Measurements from ENCODE around the gene ACADVL.

Gene ACADVL

DNA sequence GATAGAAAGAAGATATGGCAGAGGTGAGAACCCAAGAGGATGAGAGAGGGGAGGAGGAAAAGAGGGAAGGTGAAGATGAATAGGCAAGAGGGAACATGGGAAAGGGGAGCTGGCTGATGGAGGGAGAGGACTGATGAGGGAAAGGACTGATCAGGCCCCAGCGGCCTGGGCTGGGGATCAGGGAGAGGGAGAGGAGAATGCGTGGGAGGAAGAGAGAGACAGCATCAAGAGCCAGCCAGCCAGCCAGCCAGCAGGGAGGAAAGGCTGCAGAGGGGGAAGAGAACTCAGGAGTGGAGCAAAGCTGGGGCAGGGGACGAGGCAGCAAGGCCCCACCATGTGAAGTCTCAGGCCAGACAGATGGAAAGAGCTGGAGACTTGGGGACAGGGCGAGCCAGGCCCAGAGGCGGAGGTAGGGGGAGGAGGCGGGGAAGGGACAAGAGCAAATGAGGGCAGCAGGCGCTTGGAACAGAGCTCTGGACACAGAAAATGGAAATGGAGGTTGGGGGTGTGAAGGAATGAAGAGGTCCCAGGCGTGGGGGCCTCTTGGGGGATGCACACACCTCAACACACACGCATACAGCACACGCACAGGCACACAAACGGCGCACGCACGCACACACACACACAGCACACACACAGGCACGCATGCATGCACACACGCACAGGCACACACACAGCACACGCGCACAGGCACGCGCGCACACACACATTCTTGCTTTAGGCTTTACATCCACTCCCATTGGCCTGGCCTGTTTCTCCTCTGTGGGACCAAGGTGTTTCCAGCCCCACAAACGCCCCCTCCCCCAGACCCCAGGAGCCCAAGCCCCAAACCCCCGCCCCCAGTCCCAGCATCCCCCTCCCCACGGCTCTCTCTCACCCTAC, 12.4 kb upstream of the ACADVL start:
- H3K4me3 ChIP-seq (replicated peaks; ENCODE audit: low read depth, low read length), result no peak overlapping the region
- no peaks in the 10 kb centered on the region for H3K27me3 ChIP-seq (replicated peaks; ENCODE audit: control insufficient read depth, insufficient read depth, low read length)
- no peak for TF ChIP-seq CTCF (IDR thresholded peaks at IDR 0.05; ENCODE audit: insufficient read depth, low read length, poor library complexity, severe bottlenecking)
- DNase-seq (ENCODE audit: extremely low read depth, insufficient read length), result no peak
- no peaks in the 10 kb centered on the region for H3K36me3 ChIP-seq (ENCODE audit: control insufficient read depth, insufficient read depth, low read length)

DNA sequence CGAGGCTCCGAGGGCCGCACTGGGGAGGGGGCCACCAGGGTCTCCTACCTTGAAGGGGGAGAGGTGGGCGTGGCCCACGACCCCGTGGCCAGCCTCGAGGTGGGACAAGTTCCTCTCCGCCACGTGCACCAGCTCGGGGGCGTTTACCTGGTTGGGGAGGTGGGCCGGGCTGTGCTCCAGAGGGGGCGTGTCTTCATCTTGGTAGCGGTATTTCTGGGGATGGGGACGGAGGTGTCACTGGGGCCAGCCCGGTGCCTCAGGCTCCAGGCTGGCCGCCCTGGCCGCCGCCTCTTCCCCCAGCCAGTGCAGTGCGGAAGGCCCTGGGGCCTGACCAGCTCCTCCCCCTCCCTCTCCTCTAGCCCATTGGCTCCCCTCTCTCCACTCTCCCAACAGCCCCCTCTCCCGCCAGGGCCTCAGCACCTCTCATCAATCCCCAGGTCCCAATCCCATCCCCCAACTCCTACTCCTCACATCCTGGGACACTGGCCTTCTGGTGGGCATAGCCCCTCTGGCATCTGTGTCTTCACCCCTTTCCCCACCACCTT, 11.6 kb upstream of the ACADVL start:
- H3K36me3 ChIP-seq (ENCODE audit: control insufficient read depth, insufficient read depth, low read length), result no peaks in the 10 kb centered on the region
- H3K4me3 ChIP-seq (replicated peaks; ENCODE audit: low read depth, low read length), result no peak overlapping the region
- TF ChIP-seq CTCF (IDR thresholded peaks at IDR 0.05; ENCODE audit: insufficient read depth, low read length, poor library complexity, severe bottlenecking), result no peak
- H3K27me3 ChIP-seq (replicated peaks; ENCODE audit: control insufficient read depth, insufficient read depth, low read length), result no peaks in the 10 kb centered on the region
- no peak for DNase-seq (ENCODE audit: extremely low read depth, insufficient read length)

GRCh38 chr17:7208754-7209460, 10.8 kb upstream of the ACADVL start:
- no peak for TF ChIP-seq CTCF (IDR thresholded peaks at IDR 0.05; ENCODE audit: insufficient read depth, low read length, poor library complexity, severe bottlenecking)
- Histone ChIP-seq H3K27me3 (replicated peaks; ENCODE audit: control insufficient read depth, insufficient read depth, low read length) (no peaks in the 10 kb centered on the region), H3K36me3 (ENCODE audit: control insufficient read depth, insufficient read depth, low read length) (no peaks in the 10 kb centered on the region), H3K4me3 (replicated peaks; ENCODE audit: low read depth, low read length) (no peak overlapping the region)
- no peak for DNase-seq (ENCODE audit: extremely low read depth, insufficient read length)

DNA sequence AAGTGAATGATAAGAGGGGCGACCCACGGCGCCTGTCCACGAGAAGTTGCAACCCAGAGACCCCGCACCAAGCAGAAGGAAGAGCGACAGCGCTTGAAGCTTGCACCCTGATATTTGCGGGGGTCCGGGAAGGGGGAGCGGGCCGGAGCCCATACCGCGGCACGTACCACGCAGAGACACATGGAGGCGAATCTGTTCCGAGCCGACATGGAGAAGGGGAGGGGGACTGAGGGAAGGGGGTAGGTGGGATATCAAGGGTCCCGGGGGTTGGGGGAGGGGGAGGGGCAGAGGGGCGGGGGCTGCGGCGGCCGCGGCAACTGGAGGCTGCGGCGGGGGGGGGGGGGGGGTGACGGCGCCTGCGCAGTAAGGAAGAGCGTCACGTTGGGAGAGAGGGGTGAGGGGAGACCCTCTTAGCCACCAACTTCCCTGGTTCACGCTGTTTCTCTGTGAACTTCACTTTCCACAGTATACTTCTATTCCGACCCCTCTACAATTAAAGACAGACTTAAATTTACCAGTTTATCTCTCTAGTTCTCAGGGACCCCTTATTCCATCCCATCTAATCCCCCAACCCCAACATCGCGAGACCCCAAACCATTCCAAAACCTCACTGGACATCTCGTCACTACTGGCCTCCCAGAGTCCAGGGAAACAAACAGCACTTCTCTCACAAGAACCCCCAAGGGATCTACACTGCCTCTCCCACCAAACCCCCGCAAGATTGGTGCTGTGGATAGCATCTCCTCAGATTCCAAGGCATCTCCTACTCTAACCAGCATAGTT, 8.1 kb upstream of the ACADVL start:
- H3K27me3 ChIP-seq (replicated peaks; ENCODE audit: control insufficient read depth, insufficient read depth, low read length), result no peaks in the 10 kb centered on the region
- no peak for DNase-seq (ENCODE audit: extremely low read depth, insufficient read length)
- H3K36me3 ChIP-seq (ENCODE audit: control insufficient read depth, insufficient read depth, low read length), result no peaks in the 10 kb centered on the region
- TF ChIP-seq CTCF (IDR thresholded peaks at IDR 0.05; ENCODE audit: insufficient read depth, low read length, poor library complexity, severe bottlenecking), result no peak
- H3K4me3 ChIP-seq (replicated peaks; ENCODE audit: low read depth, low read length), result no peak overlapping the region

DNA sequence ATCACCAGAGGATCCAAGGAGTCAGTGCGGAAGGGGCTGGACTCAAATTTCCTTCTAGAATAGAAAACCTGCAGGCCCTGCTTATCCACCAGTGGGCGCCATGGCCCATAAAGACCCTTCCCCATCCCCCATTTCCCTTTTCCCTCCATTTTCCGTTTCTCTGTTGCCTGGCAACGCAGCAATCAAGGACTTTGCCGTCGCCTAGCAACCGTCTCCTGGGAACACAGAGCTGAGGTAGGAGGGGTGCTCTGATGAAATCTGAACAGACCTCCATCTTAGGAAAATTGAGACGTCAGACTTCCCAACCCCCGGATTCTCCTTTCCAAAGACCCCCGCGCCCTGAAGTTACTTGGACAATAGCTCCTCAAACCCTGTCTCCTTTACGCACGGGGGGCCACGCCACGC, 5.8 kb upstream of the ACADVL start:
- TF ChIP-seq CTCF (IDR thresholded peaks at IDR 0.05; ENCODE audit: insufficient read depth, low read length, poor library complexity, severe bottlenecking), result peak; percentile 56
- Histone ChIP-seq H3K27me3 (replicated peaks; ENCODE audit: control insufficient read depth, insufficient read depth, low read length) (no peaks in the 10 kb centered on the region), H3K36me3 (ENCODE audit: control insufficient read depth, insufficient read depth, low read length) (no peaks in the 10 kb centered on the region), H3K4me3 (replicated peaks; ENCODE audit: low read depth, low read length) (peak overlapping the region; percentile 57)
- no peak for DNase-seq (ENCODE audit: extremely low read depth, insufficient read length)
